Adipose tissue (tissue), 3 donors: Measurements from ENCODE around the gene SIPA1L3. TPM values are rescaled to one million over a fixed set of nuclear protein-coding genes. Genes with fewer than 3 reads are reported as not detected.

Source experiments
- H3K27ac ChIP-seq: one replicate; pipeline ENCODE4 v1.5.1; 2013; ENCODE audit warnings: low read depth, low read length
- WGBS, 3 donors: extraction: QIAGEN DNeasy Blood & Tissue Kit; methylation state at CpG; one replicate each; pipeline ENCODE4 v1.1.7; 2013; 5-methylcytosine and 5-hydroxymethylcytosine counted together
- polyA plus RNA-seq, 3 donors: library from polyadenylated mRNA; stranded (reverse); fragments of 200-250 nt; gene quantifications; one replicate each; pipeline ENCODE4 v1.2.3, GENCODE V29; 2013
- donor health status: healthy with polysubstance abuse.
- donor health status: Bipolar disorder and iron deficiency.
- donor health status: healthy.

SIPA1L3 gene
- polyA plus RNA-seq, 3 donors = 2.5 to 7.1 (median 3.3) TPM

DNA sequence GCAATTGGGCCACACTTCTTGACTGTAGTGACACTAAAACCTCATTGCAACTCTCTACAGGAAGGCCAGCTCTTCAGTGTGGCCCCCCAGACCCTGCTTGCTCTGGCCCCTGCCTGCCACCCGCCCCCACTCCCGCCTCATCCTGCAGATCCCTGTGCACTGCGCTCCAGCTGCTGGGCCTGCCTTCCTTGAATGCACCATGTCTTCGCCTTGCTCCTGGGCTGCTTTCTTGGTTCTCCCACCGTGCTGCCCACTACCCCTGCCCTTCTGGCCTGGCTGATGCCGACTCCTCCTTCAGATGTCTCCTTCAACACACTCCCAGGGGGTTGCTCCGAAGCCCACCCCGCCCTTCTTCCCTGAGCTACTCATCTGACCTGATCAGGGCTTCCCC lies 98.2 kb downstream of the SIPA1L3 start:
- H3K27ac ChIP-seq = no peak overlapping the region
- 67 to 73% (median 69%) methylated on average over 8 of the region's 8 CpGs for WGBS, 3 donors

DNA sequence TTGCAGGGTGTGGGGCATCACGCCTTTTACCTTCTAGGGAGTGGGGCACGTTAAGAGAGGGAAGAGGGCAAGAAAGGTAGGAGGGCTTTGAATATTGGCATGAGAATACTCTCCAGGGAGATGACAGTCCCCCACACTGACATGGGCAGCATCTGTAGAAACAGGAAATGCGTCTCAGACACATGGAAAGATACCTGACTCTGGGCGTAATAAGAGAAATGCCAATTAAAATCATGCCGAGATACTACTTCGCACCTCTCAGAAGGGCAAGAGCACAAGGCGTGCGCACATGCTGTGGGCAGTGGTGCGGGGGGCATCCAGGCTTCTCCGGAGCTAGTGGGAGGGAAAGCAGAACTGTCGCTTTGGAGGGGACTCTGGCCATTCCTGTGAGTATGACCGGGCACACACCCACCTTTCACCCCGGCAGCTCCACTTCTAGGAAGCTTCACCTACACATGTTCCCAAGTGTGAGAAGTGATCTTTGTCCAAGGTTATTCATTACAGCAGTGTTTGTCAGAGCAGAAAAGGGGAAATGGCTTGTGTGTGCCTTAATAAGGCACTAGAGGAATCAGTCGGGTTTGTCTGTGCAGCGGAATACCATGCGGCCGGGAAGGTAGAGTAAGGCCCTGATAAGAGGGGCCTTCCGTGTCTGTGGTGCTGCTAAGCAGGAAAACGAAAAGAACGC lies 99.5 kb downstream of the SIPA1L3 start:
- WGBS, 3 donors = 83 to 85% (median 85%) methylated on average over 20 of the region's 20 CpGs
- no peak overlapping the region for H3K27ac ChIP-seq

DNA sequence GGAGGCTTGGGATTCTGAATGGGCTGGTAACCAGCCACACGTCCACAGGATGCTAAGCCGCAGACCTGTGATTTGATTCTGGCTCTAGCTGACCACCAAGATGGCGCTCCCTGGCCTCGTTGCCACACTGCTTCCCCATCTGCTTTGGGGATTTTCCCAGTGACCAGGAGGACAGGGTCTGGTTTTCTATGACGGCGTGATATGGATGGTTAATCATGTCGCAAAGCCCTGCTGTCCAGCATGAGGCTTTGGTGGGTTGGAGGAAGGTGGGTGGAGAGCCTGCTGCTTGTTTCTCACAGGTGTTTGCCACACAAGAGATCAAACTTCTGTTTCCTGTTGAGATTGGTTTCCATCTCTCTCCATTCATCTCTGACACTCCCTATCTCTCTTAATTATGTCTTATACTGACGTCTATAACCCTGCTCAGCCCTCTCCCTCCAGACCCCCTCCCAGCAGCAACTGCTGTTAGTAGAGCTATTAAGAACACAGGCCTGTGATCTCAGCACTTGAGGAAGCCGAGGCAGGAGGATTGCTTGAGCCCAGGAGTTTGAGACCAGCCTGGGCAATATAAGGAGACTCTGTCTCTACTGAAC lies 102.7 kb downstream of the SIPA1L3 start:
- H3K27ac ChIP-seq = no peak overlapping the region
- 87 to 92% (median 87%) methylated on average over 9 of the region's 9 CpGs for WGBS, 3 donors

DNA sequence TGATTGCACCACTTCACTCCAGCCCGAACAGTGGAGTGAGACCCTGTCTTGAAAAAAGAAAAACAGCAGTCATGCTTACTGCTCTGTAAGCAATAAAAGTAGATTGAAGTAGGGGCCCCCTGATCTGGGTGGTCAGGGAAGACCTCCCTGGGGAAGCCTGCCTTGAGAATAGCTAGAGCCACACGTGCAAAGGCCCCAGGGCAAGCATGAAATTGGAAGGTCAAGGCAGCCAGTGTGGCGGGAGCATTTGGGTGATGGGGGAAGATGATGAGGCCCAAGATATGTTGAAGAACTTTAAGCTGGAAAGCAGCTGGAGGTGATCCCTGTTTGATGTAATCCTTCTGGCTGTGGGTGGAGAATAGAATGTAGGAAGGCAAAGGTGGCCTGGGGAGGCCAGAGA lies 104.4 kb downstream of the SIPA1L3 start:
- 89 to 96% (median 94%) methylated on average over 3 of the region's 3 CpGs for WGBS, 3 donors
- H3K27ac ChIP-seq = no peak overlapping the region

DNA sequence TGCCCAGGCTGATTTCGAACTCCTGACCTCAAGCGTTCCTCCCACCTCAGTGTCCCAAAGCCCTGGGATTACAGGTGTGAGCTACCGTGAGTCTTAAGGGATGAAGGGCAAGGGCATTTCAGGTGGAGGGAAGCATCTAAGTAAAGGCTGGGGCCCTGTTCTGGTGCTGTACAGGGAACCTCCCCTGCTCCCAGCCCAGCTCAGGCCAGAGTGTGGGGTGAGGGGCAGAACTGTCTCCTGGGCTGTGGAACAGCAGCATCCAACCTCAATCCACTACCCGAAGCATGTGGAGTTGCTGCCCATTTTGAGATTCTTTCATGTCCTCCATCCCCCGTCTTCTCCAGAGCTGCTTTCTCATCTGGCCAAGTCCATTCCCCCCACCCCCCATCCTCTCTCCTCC lies 105.3 kb downstream of the SIPA1L3 start:
- no peak overlapping the region for H3K27ac ChIP-seq
- WGBS, 3 donors = 75 to 82% (median 77%) methylated on average over 5 of the region's 5 CpGs

DNA sequence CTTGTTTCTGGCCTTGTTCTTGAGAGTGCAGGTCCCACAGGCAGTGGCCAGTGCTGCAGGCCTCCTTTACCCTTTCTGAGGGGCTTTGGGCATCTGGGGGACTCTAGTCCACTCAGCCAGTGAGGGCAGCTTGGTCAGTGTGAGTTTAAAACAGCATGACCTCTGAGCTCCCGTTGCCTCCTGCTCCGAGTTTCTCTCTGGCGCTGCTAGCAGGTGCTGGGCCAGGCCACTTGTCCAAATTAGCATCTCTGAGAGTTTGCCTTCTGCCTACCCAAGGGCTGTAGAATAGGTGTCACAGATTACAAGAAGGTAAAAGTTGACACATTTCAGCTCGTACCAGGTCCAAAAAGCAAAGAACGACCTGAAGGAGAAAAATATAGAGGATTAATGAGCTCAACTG lies 105.9 kb downstream of the SIPA1L3 start:
- no peak overlapping the region for H3K27ac ChIP-seq
- WGBS, 3 donors = 74 to 87% (median 86%) methylated on average over 5 of the region's 5 CpGs

DNA sequence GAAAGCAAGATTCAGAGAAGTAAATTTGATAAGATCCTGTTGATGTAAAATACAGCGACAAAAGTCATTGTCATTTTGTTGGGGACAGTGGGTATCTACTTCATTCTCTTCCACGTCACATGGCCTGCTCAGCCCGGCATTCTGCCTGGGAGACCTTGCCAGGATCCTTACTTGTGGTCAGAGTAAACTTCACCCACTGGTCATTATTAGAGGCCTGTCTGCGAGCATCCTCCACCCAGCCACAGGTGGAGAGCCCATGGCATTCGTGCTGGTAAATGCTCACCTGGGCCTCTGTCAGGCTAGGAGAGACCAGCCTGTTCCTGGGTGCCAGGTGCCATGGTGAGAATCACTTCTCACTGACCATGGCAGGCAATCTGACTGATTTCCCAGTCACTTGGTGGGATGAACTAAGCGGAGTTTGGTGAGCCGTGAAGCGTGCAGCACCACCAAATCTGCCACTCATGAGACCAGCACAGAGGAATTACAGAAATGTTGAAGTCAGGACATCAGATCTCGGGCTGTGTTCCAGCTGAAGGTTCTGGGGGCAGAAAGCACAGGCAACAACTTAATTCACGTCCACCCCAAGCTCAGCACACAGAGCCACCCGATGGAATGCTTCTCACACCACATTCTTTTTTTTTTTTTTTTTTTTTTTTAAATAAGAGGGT lies 107.0 kb downstream of the SIPA1L3 start:
- 91 to 96% (median 95%) methylated on average over 11 of the region's 11 CpGs for WGBS, 3 donors
- H3K27ac ChIP-seq = no peak overlapping the region

DNA sequence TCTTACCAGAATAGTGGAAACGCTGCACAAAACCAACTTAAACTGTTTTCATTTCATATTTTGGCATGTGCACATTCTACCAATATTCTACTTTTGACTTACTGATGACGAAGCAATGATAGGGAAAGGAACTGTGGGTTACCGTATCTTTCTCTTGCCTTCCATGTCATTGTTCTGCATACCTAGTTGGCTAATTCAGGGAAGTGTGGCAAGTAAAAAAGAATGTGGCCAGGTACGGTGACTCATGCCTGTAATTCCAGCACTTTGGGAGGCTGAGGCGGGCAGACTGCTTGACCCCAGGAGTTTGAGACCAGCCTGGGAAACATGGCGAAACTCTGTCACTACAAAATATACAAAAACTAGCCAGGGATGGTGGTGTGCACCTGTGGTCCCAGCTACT lies 108.2 kb downstream of the SIPA1L3 start:
- WGBS, 3 donors = 82 to 94% (median 85%) methylated on average over 6 of the region's 6 CpGs
- no peak overlapping the region for H3K27ac ChIP-seq

DNA sequence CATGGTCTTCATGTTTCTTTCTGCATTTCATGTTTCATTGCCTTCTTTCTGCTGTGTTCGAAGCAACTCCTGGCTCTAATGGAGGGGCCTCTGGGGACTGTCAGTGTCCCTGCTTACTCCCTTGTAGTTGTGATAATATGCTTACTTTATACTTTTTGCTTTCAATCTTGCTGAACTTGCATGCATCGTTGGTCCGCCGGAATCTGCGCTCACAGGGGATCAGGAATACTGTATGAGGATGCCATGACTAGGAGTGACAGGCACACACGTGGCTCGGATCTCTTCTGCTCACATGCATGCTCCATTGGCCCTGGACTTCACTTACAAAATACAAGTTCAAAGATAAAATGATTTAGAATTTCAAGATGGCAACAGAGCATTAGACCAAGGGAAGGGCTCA lies 108.8 kb downstream of the SIPA1L3 start:
- H3K27ac ChIP-seq = no peak overlapping the region
- 60 to 90% (median 75%) methylated on average over 7 of the region's 7 CpGs for WGBS, 3 donors

DNA sequence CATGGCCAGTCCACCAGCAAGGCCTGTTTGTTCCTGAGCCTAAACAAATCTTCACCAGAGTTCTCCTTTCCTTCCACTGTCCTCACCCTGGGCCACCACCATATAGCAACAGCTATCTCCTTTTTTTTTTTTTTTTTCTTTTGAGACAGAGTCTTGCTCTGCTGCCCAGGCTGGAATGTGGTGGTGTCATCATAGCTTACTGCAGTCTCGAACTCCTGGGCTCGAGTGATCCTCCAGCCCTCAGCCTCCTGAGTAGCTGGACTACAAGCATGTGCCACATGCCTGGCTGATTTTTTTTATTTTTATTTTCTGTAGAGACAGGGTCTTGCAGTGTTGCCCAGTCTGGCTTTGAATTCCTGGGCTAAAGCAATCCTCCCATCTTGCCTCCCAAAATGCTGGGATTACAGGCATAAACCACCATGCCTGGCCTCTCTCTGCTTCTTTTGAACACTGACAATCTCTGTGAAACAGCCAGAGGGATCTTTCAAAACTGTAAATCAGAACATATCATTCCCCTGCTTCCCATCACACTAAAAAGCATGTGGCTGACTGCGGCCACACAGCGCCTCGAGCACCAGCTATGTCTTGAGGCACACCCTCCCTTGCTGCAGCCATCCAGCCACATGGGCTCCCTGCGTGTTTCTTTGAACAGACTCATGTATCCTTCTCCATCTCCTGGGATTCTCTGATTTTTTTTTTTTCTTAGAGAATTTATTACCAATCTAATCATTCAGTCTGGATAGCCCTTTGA lies 110.6 kb downstream of the SIPA1L3 start:
- no peak overlapping the region for H3K27ac ChIP-seq
- 90 to 97% (median 92%) methylated on average over 6 of the region's 6 CpGs for WGBS, 3 donors

DNA sequence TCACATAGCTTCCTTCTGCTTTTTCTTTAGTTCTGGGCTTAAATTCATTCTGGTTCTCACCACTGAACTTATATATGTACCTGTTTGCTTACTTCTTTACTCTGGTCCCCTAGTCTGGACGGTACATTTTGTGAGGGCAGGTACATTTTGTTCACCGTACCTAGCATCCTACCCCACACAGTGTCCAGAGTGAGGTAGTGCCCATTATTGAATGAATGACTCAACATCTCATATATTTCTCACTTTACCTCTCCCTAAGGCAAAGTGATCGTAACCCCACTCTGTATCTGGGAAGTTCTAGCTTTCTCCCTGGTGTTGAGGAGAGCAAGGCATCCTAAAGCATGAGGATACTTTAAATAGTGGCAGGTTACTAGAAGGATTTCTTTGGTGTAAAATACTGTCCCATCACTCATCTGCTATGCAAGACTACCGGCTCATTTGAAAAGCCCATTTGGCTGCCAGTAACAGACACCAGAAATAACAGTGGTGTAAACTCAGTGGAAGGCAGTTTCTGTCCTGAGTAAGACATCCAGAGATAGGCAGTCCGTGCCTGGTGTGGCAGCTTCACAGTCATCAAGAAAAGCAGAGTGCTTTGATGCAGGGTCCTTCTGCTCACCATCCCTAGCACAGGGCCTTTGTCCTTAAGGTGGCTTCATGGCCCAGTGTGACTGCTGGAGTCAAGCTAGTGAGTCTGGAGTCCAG lies 111.8 kb downstream of the SIPA1L3 start:
- H3K27ac ChIP-seq = no peak overlapping the region
- WGBS, 3 donors = 80 to 84% (median 83%) methylated on average over 5 of the region's 5 CpGs

DNA sequence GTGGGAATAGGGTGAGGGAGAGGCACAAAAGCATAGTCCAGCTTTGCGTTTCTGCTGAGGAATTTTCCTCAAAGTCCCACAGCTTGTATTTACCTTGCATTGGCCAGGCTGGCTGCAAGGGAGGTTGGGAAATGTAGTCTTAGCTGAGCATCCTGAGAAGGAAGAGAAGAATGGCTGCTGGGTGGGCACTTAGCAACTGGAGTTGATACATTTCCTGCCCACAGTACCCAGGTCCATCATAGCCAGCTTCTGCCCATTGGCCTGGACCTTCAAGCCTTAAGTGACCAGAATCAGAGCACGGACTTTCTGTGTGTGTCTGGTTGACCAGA lies 112.4 kb downstream of the SIPA1L3 start:
- 78 to 88% (median 88%) methylated on average over 2 of the region's 2 CpGs for WGBS, 3 donors
- no peak overlapping the region for H3K27ac ChIP-seq

DNA sequence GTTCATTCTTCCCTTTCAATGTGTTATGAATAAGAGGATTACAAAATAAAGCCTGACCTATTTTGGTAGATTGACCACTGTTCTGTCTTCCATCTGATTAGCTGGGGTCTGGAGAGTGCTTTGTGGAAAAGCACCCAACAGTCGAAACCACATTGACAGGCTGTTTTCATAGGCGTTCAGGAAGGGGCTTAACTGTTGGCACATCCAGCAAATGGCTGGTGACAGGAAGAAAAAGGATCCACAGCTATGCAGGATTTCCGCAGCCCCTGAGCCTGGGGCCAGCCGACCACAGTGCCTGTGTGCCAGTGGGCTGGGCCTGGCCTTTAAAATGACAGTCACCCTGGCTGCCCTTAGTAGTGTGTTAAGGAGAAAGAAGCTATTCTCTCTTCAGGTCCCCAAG lies 113.3 kb downstream of the SIPA1L3 start:
- 44 to 73% (median 53%) methylated on average over 4 of the region's 4 CpGs for WGBS, 3 donors
- H3K27ac ChIP-seq = no peak overlapping the region

DNA sequence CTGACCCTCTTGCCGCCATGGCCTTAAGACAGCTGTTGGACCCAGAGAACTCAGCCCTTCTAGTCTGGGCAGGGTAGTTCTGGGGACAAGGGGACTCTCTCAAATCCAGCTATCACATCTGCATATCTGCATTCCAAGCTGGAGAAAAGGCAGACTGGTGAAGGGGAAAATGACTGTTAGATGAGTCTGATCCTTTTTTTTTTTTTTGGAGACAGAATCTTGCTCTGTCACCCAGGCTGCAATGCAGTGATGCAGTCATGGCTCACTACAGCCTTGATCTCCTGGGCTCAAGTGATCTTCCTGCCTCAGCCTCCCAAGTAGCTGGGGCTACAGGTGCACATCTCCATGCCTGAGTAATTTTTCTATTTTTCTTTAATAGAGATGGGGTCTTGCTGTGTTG lies 114.3 kb downstream of the SIPA1L3 start:
- 97 to 100% (median 100%) methylated on average over 1 of the region's 1 CpG for WGBS, 3 donors
- no peak overlapping the region for H3K27ac ChIP-seq

DNA sequence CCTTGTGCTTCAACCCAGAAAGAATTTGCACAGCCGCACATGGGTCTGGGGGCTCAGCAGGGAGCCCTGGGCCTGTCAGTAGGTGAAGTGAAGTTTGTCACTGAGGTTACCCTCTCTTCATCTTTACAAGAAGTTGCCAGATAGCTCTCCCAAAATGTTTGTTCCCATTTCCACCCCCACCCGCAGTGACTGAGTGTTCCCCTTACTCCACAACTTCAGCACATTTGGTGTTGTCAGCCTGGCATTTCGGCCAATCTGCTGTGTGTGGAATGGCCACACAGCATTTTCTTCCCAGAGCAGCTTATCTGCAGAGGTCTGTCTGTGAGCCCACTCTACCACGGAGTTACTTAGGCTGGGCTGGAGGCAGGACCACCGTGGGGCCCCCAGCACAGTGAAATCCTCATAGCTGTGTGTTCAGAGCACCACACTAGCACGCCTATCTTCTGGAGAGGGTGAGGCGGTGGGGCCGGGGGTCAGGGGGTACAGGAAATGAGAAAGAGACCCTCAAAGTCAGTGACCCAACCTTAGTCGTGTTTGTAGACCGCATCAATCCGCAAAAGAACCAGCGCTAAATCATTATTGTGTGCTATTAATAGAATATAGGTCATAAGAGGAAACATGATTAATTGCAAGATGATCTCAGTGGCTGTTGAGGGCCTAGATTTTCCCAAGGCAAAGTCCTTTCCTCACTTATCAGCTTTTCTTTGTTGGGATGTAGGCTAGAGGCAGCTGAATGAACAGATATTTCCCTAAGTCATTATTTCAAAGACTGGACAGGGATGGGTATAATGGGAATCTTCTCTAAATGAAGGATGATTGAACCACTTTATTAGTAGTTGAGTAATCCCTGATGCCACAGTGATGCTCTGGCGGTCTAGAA lies 116.0 kb downstream of the SIPA1L3 start:
- WGBS, 3 donors = 48 to 50% (median 48%) methylated on average over 13 of the region's 13 CpGs
- H3K27ac ChIP-seq = no peak overlapping the region

DNA sequence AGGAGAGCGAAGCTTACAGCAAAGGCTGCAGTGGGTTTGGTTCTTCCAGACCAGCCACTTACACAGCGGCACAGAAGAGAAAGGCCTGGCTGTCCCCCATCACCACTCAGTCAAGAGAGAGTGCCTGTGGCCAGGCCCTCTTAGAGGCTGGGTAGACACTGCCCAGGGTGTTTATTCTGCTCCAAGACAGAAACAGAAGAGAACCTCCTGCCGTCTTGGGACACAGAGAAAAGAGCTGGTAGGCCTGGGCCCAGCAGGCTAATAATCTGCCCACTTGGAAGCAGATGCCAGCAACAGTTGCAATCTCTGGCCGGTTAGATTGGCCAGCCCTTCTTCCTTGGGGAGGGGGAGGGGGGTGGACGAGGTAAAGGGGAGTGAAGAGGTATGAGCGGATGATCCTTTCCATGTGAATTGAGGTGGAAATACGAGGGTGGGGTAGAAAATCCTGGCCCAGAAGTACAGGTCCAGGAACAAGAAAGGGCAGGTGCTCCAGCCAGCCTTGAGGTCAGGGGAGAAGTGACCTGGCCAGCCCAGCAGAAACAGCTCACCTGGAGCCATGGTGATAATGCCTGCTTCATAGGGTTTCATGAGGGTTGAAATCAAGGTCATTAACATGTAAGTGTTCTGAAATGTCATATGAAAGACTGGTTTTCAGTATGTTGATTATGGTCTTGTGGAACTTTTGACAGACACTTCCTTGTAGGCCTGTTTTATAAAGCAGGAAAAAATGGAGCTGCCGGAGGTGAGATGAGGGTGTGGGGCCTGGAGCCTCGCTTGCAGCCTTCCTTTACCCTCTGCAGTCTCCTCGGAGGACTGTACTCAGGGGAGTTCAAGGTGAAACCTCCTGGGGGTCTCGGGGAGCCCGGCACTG lies 116.9 kb downstream of the SIPA1L3 start:
- H3K27ac ChIP-seq = no peak overlapping the region
- 51 to 70% (median 68%) methylated on average over 11 to 12 of the region's 12 CpGs for WGBS, 3 donors
